HEK293 (cell line): ENCODE results near the gene LRRC47.

ENCODE experiments used
- CTCF ChIA-PET: fragments of 350-600 bp; formaldehyde crosslinking; extraction: SDS; loops from one replicate; lab custom pipeline; 2021; ENCODE audit warnings: antibody characterized with exemption; lab: Yijun Ruan, JAX
- POLR2A ChIA-PET: fragments of 300-600 bp; formaldehyde crosslinking; extraction: SDS; loops from one replicate; lab custom pipeline; 2020; ENCODE audit warnings: antibody characterized with exemption, inconsistent platforms; lab: Yijun Ruan, JAX
- H3K27ac ChIP-seq: fragments of 200-500 bp; sonication (Bioruptor generic); 2 replicates; pipeline ENCODE4 v1.5.1; 2014; ENCODE audit warnings: low read depth, low read length, control low read depth, inconsistent platforms; ENCODE audit errors: extremely low read depth
- H3K36me3 ChIP-seq, 2 experiments: fragments of 200-500 bp in 1 of 2; sonication (Bioruptor generic) in 1 of 2; 1 replicate in 1 of 2; 2 replicates in 1 of 2; pipeline ENCODE4 v1.5.1; 2014 to 2017; ENCODE audit warnings: inconsistent platforms in 2 of 2, low read length in 2 of 2; ENCODE audit not compliant: control insufficient read depth in 2 of 2, insufficient read depth in 1 of 2
- H3K4me1 ChIP-seq: fragments of 200-500 bp; sonication (Bioruptor generic); 2 replicates; pipeline ENCODE4 v1.5.1; 2014; ENCODE audit warnings: mild to moderate bottlenecking, low read length, inconsistent platforms; ENCODE audit not compliant: control insufficient read depth, insufficient read depth
- H3K4me3 ChIP-seq: 2 replicates; pipeline ENCODE4 v1.5.1; 2011; ENCODE audit warnings: low read depth, mild to moderate bottlenecking, control low read depth, low read length, moderate library complexity
- H3K9me3 ChIP-seq: fragments of 200-500 bp; sonication (Bioruptor generic); 2 replicates; pipeline ENCODE4 v1.5.1; 2014; ENCODE audit warnings: low read depth, low read length, inconsistent platforms; ENCODE audit not compliant: control insufficient read depth, insufficient read depth
- GLI2 ChIP-seq: fragments of 450-650 bp; formaldehyde crosslinking; IDR thresholded peaks from 2 replicates; pipeline ENCODE4; 2017; ENCODE audit warnings: missing biosample characterization, missing genetic modification characterization, low read depth, borderline replicate concordance
- GLIS2 ChIP-seq: fragments of 450-650 bp; formaldehyde crosslinking; IDR thresholded peaks from 2 replicates; pipeline ENCODE4 v1.5.1; 2016; ENCODE audit warnings: missing biosample characterization, missing genetic modification characterization
- KLF1 ChIP-seq: fragments of 450-650 bp; formaldehyde crosslinking; IDR thresholded peaks from 2 replicates; pipeline ENCODE4 v1.5.1; 2016; ENCODE audit warnings: missing biosample characterization, missing genetic modification characterization
- REPIN1 ChIP-seq: fragments of 450-650 bp; formaldehyde crosslinking; IDR thresholded peaks from 2 replicates; pipeline ENCODE4 v1.5.1; 2017; ENCODE audit warnings: missing biosample characterization, missing genetic modification characterization, low read depth
- SP3 ChIP-seq: fragments of 450-650 bp; formaldehyde crosslinking; IDR thresholded peaks from 2 replicates; pipeline ENCODE4 v1.5.1; 2016; ENCODE audit warnings: missing biosample characterization, missing genetic modification characterization
- TRIM28 ChIP-seq: IDR thresholded peaks from 2 replicates; pipeline ENCODE4 v1.6.1; 2011; ENCODE audit warnings: low read length, control low read depth, borderline replicate concordance
- ZBTB7A ChIP-seq: fragments of 450-650 bp; formaldehyde crosslinking; IDR thresholded peaks from 2 replicates; pipeline ENCODE4 v1.5.1; 2016; ENCODE audit warnings: low read depth, missing biosample characterization, missing genetic modification characterization
- ZFP37 ChIP-seq: fragments of 450-650 bp; formaldehyde crosslinking; IDR thresholded peaks from 2 replicates; pipeline ENCODE4 v1.5.1; 2016; ENCODE audit warnings: missing biosample characterization, missing genetic modification characterization
- ZNF112 ChIP-seq: fragments of 450-650 bp; formaldehyde crosslinking; IDR thresholded peaks from 2 replicates; pipeline ENCODE4 v1.5.0; 2017; ENCODE audit warnings: missing biosample characterization, missing genetic modification characterization
- ZNF114 ChIP-seq: fragments of 450-650 bp; formaldehyde crosslinking; IDR thresholded peaks from 2 replicates; pipeline ENCODE4 v1.5.0; 2017; ENCODE audit warnings: missing biosample characterization, missing genetic modification characterization
- ZNF121 ChIP-seq: fragments of 450-650 bp; formaldehyde crosslinking; IDR thresholded peaks from 2 replicates; pipeline ENCODE4 v1.5.1; 2016; ENCODE audit warnings: missing biosample characterization, missing genetic modification characterization
- ZNF146 ChIP-seq: fragments of 450-650 bp; formaldehyde crosslinking; IDR thresholded peaks from 2 replicates; pipeline ENCODE4 v1.5.1; 2016; ENCODE audit warnings: missing biosample characterization, missing genetic modification characterization
- ZNF174 ChIP-seq: fragments of 450-650 bp; formaldehyde crosslinking; IDR thresholded peaks from 2 replicates; pipeline ENCODE4 v1.5.0; 2017; ENCODE audit warnings: missing biosample characterization, mild to moderate bottlenecking, missing genetic modification characterization
- ZNF175 ChIP-seq: fragments of 450-650 bp; formaldehyde crosslinking; IDR thresholded peaks from 2 replicates; pipeline ENCODE4 v1.5.1; 2016; ENCODE audit warnings: missing biosample characterization, missing genetic modification characterization
- ZNF19 ChIP-seq: fragments of 450-650 bp; formaldehyde crosslinking; IDR thresholded peaks from 2 replicates; pipeline ENCODE4; 2016; ENCODE audit warnings: missing biosample characterization, missing genetic modification characterization, low read depth
- ZNF214 ChIP-seq: fragments of 450-650 bp; formaldehyde crosslinking; IDR thresholded peaks from 2 replicates; pipeline ENCODE4 v1.5.1; 2017; ENCODE audit warnings: missing biosample characterization, mild to moderate bottlenecking, missing genetic modification characterization, borderline replicate concordance
- ZNF274 ChIP-seq, 2 experiments: fragments of 200-500 bp in 1 of 2; fragments of 450-650 bp in 1 of 2; sonication (Bioruptor generic) in 1 of 2; formaldehyde crosslinking in 1 of 2; IDR thresholded peaks; 2 replicates each; pipeline versions ENCODE4 v1.5.1 to v1.6.1; 2014 to 2016; ENCODE audit warnings: borderline replicate concordance in 1 of 2, inconsistent platforms in 1 of 2, low read length in 1 of 2, missing biosample characterization in 1 of 2, missing genetic modification characterization in 1 of 2
- ZNF354C ChIP-seq: fragments of 450-650 bp; formaldehyde crosslinking; IDR thresholded peaks from 2 replicates; pipeline ENCODE4 v1.5.1; 2016; ENCODE audit warnings: missing biosample characterization, missing genetic modification characterization, low read depth, borderline replicate concordance
- ZNF37A ChIP-seq: fragments of 450-650 bp; IDR thresholded peaks from 2 replicates; pipeline ENCODE4 v1.5.1; 2018; ENCODE audit warnings: missing biosample characterization, missing genetic modification characterization
- ZNF391 ChIP-seq: fragments of 450-650 bp; formaldehyde crosslinking; IDR thresholded peaks from 2 replicates; pipeline ENCODE4 v1.5.1; 2016; ENCODE audit warnings: low read depth, missing biosample characterization, missing genetic modification characterization, borderline replicate concordance
- ZNF621 ChIP-seq: fragments of 450-650 bp; formaldehyde crosslinking; IDR thresholded peaks from 2 replicates; pipeline ENCODE4 v1.5.1; 2017; ENCODE audit warnings: missing biosample characterization, missing genetic modification characterization
- ZNF677 ChIP-seq: fragments of 450-650 bp; IDR thresholded peaks from 2 replicates; pipeline ENCODE4 v1.5.0; 2018; ENCODE audit warnings: missing biosample characterization, mild to moderate bottlenecking, missing genetic modification characterization, moderate library complexity
- ZNF704 ChIP-seq: fragments of 450-650 bp; formaldehyde crosslinking; IDR thresholded peaks from 2 replicates; pipeline ENCODE4 v1.5.1; 2016; ENCODE audit warnings: missing biosample characterization, missing genetic modification characterization
- ZNF768 ChIP-seq: fragments of 450-650 bp; formaldehyde crosslinking; IDR thresholded peaks from 2 replicates; pipeline ENCODE4 v1.5.1; 2018; ENCODE audit warnings: missing biosample characterization, mild to moderate bottlenecking, missing genetic modification characterization
- ZNF785 ChIP-seq: fragments of 450-650 bp; formaldehyde crosslinking; IDR thresholded peaks from 2 replicates; pipeline ENCODE4 v1.5.1; 2016; ENCODE audit warnings: missing biosample characterization, missing genetic modification characterization
- ZSCAN18 ChIP-seq: fragments of 450-650 bp; formaldehyde crosslinking; IDR thresholded peaks from 2 replicates; pipeline ENCODE4 v1.5.1; 2016; ENCODE audit warnings: missing biosample characterization, missing genetic modification characterization
- TF ChIP-seq, protein P1 (sequence below): fragments of 450-650 bp; formaldehyde crosslinking; IDR thresholded peaks from 2 replicates; pipeline ENCODE4 v1.5.1; 2016; ENCODE audit warnings: missing biosample characterization, missing genetic modification characterization, borderline replicate concordance

Gene LRRC47

GRCh38 chr1:3759164-3759563 is 37.1 kb downstream of the LRRC47 start:
- no peak overlapping the region for H3K27ac ChIP-seq
- TF ChIP-seq TRIM28 (no peak), ZNF768 (tag by site-specific recombination) (no peak), ZNF114 (no peak), ZNF677 (tag by site-specific recombination) (no peak), ZSCAN18 (tag by site-specific recombination) (no peak), ZNF112 (tag by site-specific recombination) (no peak), ZNF704 (no peak)
- TF ChIP-seq, all 188 proteins: peak for 0
- no peaks in the 10 kb centered on the region for H3K4me1 ChIP-seq
- H3K4me3 ChIP-seq: no peak overlapping the region
- ChIA-PET CTCF (interaction anchor here (1.1 kb wide), 1 partner anchor 140 kb away, joined by 3 read pairs; no protein-coding TSS in a partner anchor), POLR2A (no interaction called here)
- no peaks in the 10 kb centered on the region for H3K9me3 ChIP-seq
- H3K36me3 ChIP-seq: no peaks in the 10 kb centered on the region

DNA sequence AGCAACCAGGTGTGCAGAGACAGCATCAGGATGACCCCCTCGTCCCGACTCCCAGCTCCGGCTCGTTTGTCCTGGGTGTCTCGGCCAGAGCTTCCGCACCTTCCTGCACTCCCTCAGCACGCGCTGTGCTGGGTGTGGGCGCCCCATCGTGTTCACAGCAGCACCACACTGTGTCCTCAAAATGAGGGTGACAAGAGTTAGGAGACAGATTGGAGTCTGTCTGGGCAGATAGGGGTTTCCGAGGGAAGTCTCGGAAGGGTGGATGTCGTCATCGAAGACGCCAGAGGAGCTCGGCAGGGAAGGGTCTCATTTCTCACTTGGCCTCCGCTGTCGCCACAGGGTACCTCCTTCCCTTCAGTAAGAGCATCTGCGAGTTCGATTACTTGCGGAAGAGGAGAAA is 39.9 kb downstream of the LRRC47 start:
- H3K9me3 ChIP-seq: no peaks in the 10 kb centered on the region
- no peaks in the 10 kb centered on the region for H3K4me1 ChIP-seq
- CTCF ChIA-PET: no interaction called here
- no peak for TF ChIP-seq ZNF354C
- TF ChIP-seq ZNF391: no peak
- no peak for TF ChIP-seq ZNF274 (IDR thresholded peaks at IDR 0.05; ENCODE audit: low read length)
- no peak for TF ChIP-seq ZNF274 (tag by site-specific recombination; IDR thresholded peaks at IDR 0.05; ENCODE audit: borderline replicate concordance)
- no peak for TF ChIP-seq ZBTB7A
- TF ChIP-seq ZNF19 (tag by site-specific recombination): no peak
- no peak for TF ChIP-seq ZNF37A (tag by site-specific recombination)
- no peak for TF ChIP-seq ZNF121 (tag by site-specific recombination)
- TF ChIP-seq ZNF175: no peak
- no peak for TF ChIP-seq ZNF785 (tag by site-specific recombination)
- POLR2A ChIA-PET: no interaction called here
- H3K27ac ChIP-seq: no peak overlapping the region
- no peaks in the 10 kb centered on the region for H3K36me3 ChIP-seq
- no peak overlapping the region for H3K4me3 ChIP-seq

DNA sequence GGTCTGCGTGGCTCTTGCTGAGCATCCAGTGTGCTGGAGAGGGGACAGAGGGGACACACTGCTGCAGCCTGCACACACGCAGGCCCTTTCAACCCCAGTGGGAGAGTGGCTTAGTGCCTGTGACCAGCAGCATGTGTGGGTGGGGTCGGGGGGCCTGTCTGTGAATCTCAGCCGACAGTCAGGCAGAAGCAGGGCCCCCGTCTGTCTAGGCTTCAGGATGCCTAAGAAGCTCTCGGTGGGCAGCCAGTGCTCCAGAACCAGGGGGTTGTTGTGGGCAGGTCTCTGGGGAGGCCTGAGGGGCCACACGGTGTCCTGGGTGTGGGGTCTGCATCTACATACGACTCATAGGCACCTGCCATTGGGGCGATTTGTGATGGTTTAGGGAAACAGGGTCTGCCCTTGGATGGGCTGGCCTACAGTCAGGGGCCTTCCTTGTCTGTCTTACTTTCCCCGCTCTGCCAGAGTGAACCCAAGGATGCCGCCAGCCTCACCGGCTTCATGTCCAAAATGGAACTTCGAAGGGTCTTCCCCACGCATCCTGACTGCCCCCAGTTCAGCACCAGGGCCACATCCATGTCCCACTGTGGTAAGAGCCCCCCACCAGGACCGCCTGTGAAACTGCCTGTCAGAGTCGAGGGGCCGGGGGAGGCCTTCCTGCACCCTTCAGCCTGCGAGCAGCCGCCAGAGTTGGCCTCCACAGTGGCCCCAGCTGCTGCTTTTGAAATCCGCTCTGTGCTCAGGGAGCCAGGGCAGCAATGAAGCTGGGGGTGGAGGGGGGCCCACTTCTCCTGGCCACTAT is 42.4 kb downstream of the LRRC47 start:
- POLR2A ChIA-PET: interaction anchor here (0.7 kb wide), 1 partner anchor 13 kb away, joined by 3 read pairs; no protein-coding TSS in a partner anchor
- H3K9me3 ChIP-seq: no peaks in the 10 kb centered on the region
- TF ChIP-seq ZFP37 (no peak), SP3 (tag by site-specific recombination) (no peak), REPIN1 (tag by site-specific recombination) (no peak), ZNF174 (no peak), ZNF214 (no peak), GLIS2 (tag by site-specific recombination) (no peak), ZNF621 (tag by site-specific recombination) (no peak), GLI2 (tag by site-specific recombination) (no peak), KLF1 (tag by site-specific recombination) (no peak), ZNF391 (no peak), ZNF146 (tag by site-specific recombination) (no peak)
- TF ChIP-seq, protein P1, sequence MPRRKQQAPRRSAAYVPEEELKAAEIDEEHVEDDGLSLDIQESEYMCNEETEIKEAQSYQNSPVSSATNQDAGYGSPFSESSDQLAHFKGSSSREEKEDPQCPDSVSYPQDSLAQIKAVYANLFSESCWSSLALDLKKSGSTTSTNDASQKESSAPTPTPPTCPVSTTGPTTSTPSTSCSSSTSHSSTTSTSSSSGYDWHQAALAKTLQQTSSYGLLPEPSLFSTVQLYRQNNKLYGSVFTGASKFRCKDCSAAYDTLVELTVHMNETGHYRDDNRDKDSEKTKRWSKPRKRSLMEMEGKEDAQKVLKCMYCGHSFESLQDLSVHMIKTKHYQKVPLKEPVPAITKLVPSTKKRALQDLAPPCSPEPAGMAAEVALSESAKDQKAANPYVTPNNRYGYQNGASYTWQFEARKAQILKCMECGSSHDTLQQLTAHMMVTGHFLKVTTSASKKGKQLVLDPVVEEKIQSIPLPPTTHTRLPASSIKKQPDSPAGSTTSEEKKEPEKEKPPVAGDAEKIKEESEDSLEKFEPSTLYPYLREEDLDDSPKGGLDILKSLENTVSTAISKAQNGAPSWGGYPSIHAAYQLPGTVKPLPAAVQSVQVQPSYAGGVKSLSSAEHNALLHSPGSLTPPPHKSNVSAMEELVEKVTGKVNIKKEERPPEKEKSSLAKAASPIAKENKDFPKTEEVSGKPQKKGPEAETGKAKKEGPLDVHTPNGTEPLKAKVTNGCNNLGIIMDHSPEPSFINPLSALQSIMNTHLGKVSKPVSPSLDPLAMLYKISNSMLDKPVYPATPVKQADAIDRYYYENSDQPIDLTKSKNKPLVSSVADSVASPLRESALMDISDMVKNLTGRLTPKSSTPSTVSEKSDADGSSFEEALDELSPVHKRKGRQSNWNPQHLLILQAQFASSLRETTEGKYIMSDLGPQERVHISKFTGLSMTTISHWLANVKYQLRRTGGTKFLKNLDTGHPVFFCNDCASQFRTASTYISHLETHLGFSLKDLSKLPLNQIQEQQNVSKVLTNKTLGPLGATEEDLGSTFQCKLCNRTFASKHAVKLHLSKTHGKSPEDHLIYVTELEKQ (tag by site-specific recombination): no peak
- H3K4me3 ChIP-seq: no peak overlapping the region
- no peaks in the 10 kb centered on the region for H3K36me3 ChIP-seq
- H3K27ac ChIP-seq: no peak overlapping the region
- CTCF ChIA-PET: no interaction called here
- H3K4me1 ChIP-seq: no peaks in the 10 kb centered on the region
